ENCODE results near the gene RPS2.
"Not testable (repeated sequence)": the region's sequence is repeated elsewhere in the genome, so short reads cannot be mapped to it uniquely, and the experiment has no call there.

RPS2 gene

GRCh38 chr16:1968146-1968953 lies 3.7 kb upstream of the RPS2 start:
- Histone ChIP-seq H3K9me3 (ENCODE audit: control insufficient read depth, insufficient read depth, low read depth, low read length) (no peaks in the 10 kb centered on the region), H3K4me1 (ENCODE audit: control insufficient read depth, insufficient read depth, low read length) (peaks cover 11% of the 10 kb centered on the region), H3K4me3 (ENCODE audit: low read depth, low read length) (no peak overlapping the region)

DNA sequence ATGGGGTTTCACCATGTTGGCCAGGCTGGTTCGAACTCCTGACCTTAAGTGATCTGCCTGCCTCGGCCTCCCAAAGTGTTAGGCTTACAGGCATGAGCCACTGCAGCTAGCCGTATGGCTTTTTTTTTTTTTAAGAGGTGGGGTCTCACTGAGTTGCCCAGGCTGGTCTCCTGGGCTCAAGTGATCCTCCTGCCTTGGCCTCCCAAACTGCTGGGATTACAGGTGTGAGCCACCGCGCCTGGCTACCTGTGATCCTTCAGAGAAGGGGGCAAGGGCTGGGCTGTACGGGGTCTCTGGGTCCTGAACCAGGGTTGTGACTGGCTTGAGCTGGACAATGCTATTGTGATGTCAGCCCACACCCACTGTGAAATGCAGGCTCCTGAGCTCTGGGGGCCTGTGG lies 1.8 kb upstream of the RPS2 start, which contains the start of gene RNF151:
Gene RNF151, plus strand, starts transcription at position 397 of the 400 bp plus-strand sequence. CDS start 26 bp downstream, outside the sequence.
- H3K4me1 ChIP-seq (ENCODE audit: control insufficient read depth, insufficient read depth, low read length) = peaks cover 10% of the 10 kb centered on the region
- H3K27me3 ChIP-seq (ENCODE audit: control insufficient read depth, insufficient read depth, low read length) = no peaks in the 10 kb centered on the region
- H3K4me3 ChIP-seq (ENCODE audit: low read depth, low read length) = peak within 1 kb of the TSS; percentile 98
- H3K27ac ChIP-seq (ENCODE audit: low read depth, low read length) = no peak within 1 kb of the TSS
- peaks cover 27% of the 10 kb centered on the region for H3K36me3 ChIP-seq (ENCODE audit: control insufficient read depth, insufficient read depth, low read length)
- peak within 1 kb of the TSS; percentile 97 for H3K9ac ChIP-seq (ENCODE audit: low read length)
- H3K9me3 ChIP-seq (ENCODE audit: control insufficient read depth, insufficient read depth, low read depth, low read length) = no peaks in the 10 kb centered on the region

More at GRCh38 chr16:1968146-1968953, 3.7 kb upstream of the RPS2 start:
- Histone ChIP-seq H3K36me3 (ENCODE audit: control insufficient read depth, insufficient read depth, low read length) (peaks cover 9% of the 10 kb centered on the region), H3K27me3 (ENCODE audit: control insufficient read depth, insufficient read depth, low read length) (no peaks in the 10 kb centered on the region), H3K9ac (ENCODE audit: low read length) (no peak overlapping the region), H3K27ac (ENCODE audit: low read depth, low read length) (no peak overlapping the region)

DNA sequence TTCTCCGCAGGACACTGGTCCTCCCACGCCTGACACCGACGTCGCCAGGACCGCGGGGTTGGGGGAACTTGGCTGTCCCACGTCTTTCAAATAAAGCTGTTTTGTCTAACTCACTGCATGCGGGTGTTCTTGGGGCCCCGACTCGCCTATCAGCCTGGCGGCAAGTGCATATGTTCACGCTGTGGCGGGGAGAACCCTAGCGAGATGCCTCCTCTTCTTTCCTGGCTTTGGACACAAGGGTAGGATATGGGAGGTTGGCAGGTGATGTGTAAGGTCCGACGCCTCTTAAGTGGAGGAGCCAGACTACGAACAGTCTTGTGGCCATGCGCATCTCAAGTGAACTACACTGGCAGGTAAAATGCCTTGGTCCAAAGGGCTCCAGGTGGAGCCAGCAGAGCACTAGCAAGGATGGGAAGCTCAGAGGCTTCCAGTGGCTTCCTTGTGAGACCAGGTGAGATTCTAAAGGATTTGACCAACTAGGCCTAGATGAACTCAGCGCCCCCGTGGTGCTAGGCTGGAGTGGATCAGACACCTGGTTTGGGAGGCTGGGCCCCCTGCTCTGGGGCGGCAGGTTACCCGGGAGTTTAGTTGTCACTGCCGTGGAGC lies 873 bp upstream of the RPS2 start:
- Histone ChIP-seq H3K36me3 (ENCODE audit: control insufficient read depth, insufficient read depth, low read length) (peaks cover 32% of the 10 kb centered on the region), H3K4me3 (ENCODE audit: low read depth, low read length) (peak overlapping the region; percentile 98), H3K27me3 (ENCODE audit: control insufficient read depth, insufficient read depth, low read length) (no peaks in the 10 kb centered on the region), H3K27ac (ENCODE audit: low read depth, low read length) (peak overlapping the region; percentile 98; the same call in 1 of the 2 replicates), H3K4me1 (ENCODE audit: control insufficient read depth, insufficient read depth, low read length) (peaks cover 11% of the 10 kb centered on the region), H3K9ac (ENCODE audit: low read length) (peak overlapping the region; percentile 97), H3K9me3 (ENCODE audit: control insufficient read depth, insufficient read depth, low read depth, low read length) (no peaks in the 10 kb centered on the region)

GRCh38 chr16:1963806-1964505 lies 670 bp downstream of the RPS2 start:
- Histone ChIP-seq H3K27ac (ENCODE audit: low read depth, low read length) (peak overlapping the region; percentile 98), H3K4me3 (ENCODE audit: low read depth, low read length) (peak overlapping the region; percentile 98), H3K36me3 (ENCODE audit: control insufficient read depth, insufficient read depth, low read length) (peaks cover 32% of the 10 kb centered on the region), H3K27me3 (ENCODE audit: control insufficient read depth, insufficient read depth, low read length) (no peaks in the 10 kb centered on the region), H3K9ac (ENCODE audit: low read length) (peak overlapping the region; percentile 98), H3K4me1 (ENCODE audit: control insufficient read depth, insufficient read depth, low read length) (peaks cover 16% of the 10 kb centered on the region), H3K9me3 (ENCODE audit: control insufficient read depth, insufficient read depth, low read depth, low read length) (no peaks in the 10 kb centered on the region)

DNA sequence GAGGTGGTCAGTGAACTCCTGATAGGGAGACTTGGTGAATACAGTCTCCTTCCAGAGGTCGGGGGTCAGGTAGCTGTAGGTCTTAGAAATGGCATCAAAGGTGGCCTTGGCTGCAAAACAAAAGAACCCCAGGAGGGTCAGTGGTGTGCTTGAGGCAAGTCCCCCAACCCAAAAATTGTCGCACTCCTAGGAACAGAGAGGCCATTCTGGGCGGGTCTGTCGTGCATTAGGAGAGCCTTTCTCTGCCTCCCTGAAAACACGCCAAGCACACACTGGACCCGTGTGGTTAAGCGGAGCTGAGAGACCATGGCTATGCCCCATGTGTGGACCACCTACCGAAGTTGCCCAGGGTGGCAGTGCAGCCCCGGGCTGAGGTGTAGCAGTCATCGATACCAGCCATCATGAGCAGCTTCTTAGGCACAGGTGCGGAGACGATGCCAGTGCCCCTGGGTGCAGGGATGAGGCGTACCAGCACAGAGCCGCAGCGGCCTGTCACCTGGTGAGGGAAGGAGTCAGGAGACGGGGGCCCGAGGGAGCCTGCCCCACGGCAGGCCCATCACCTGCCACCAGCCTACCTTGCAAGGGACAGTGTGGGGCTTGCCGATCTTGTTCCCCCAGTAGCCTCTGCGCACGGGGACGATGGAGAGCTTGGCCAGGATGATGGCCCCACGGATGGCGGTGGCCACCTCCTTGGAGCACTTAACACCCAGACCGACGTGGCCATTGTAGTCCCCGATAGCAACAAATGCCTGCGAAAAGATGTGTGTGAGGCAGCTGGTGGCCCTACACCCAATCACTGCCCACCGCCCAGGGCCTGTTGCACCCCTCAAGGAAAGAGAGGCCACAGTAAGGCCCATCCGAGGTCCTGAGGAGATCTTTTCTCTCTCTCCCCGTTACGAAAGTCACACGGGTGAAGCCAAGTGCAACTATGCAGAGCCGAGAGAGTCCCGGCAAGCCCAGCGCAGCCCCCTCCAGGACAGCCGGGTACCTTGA lies 2.2 kb downstream of the RPS2 start:
- H3K36me3 ChIP-seq (ENCODE audit: control insufficient read depth, insufficient read depth, low read length) = peaks cover 32% of the 10 kb centered on the region
- H3K4me3 ChIP-seq (ENCODE audit: low read depth, low read length) = peak overlapping the region; percentile 98
- H3K4me1 ChIP-seq (ENCODE audit: control insufficient read depth, insufficient read depth, low read length) = peaks cover 20% of the 10 kb centered on the region
- not testable (repeated sequence) for H3K27ac ChIP-seq (ENCODE audit: low read depth, low read length); H3K9me3 ChIP-seq (ENCODE audit: control insufficient read depth, insufficient read depth, low read depth, low read length); H3K27me3 ChIP-seq (ENCODE audit: control insufficient read depth, insufficient read depth, low read length)
- peak overlapping the region; percentile 98 for H3K9ac ChIP-seq (ENCODE audit: low read length)

GRCh38 chr16:1961651-1962067 lies 3.0 kb downstream of the RPS2 start:
- H3K4me3 ChIP-seq (ENCODE audit: low read depth, low read length) = peak overlapping the region; percentile 6; the same call in 1 of the 2 replicates
- H3K27ac ChIP-seq (ENCODE audit: low read depth, low read length) = no peak overlapping the region
- H3K36me3 ChIP-seq (ENCODE audit: control insufficient read depth, insufficient read depth, low read length) = peaks cover 32% of the 10 kb centered on the region
- H3K9me3 ChIP-seq (ENCODE audit: control insufficient read depth, insufficient read depth, low read depth, low read length) = no peaks in the 10 kb centered on the region
- H3K9ac ChIP-seq (ENCODE audit: low read length) = no peak overlapping the region
- H3K4me1 ChIP-seq (ENCODE audit: control insufficient read depth, insufficient read depth, low read length) = peaks cover 20% of the 10 kb centered on the region
- H3K27me3 ChIP-seq (ENCODE audit: control insufficient read depth, insufficient read depth, low read length) = no peaks in the 10 kb centered on the region

GRCh38 chr16:1960665-1961630 lies 3.7 kb downstream of the RPS2 start:
- Histone ChIP-seq H3K4me3 (ENCODE audit: low read depth, low read length) (peak overlapping the region; percentile 98), H3K9ac (ENCODE audit: low read length) (peak overlapping the region; percentile 88), H3K27me3 (ENCODE audit: control insufficient read depth, insufficient read depth, low read length) (no peaks in the 10 kb centered on the region), H3K9me3 (ENCODE audit: control insufficient read depth, insufficient read depth, low read depth, low read length) (no peaks in the 10 kb centered on the region), H3K36me3 (ENCODE audit: control insufficient read depth, insufficient read depth, low read length) (peaks cover 32% of the 10 kb centered on the region), H3K27ac (ENCODE audit: low read depth, low read length) (no peak overlapping the region; the same call in 1 of the 2 replicates), H3K4me1 (ENCODE audit: control insufficient read depth, insufficient read depth, low read length) (peaks cover 20% of the 10 kb centered on the region)

DNA sequence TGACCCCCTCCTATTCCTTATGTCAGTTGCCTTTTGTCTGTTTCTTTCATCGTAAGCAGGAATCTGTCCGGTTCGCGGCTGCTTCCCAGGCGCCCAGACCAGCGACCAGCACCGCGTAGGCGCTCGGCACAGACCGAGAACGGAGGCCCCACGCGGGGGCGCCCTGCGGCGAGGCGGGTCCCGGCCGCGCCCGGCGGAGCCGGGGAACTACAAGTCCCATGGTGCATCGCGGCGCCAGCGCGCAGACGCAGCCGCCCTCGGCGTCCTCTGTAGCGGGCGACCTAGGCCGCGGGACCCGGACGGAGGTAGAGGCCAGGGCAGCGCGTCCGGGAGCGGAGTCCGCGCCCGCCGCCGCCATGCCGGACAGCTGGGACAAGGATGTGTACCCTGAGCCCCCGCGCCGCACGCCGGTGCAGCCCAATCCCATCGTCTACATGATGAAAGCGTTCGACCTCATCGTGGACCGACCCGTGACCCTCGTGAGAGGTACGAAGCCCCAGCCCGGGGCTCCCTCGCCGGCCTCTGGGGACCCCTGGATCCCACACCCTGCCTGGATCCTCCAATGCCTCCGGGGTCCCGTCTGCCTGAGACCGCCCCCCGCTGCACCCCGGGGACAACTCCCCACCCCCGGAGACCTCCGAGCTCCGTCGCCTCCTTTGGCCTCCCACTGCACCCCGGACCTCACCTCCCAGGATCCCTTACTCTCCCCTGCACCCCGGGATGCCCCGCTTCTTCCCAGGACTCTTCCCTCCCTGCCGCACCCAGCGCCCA lies 5.2 kb downstream of the RPS2 start, which contains the start of gene NDUFB10:
Gene NDUFB10, plus strand, starts transcription at position 270 of the 771 bp plus-strand sequence. Its CDS starts 87 bp downstream, at position 357.
- Histone ChIP-seq H3K36me3 (ENCODE audit: control insufficient read depth, insufficient read depth, low read length) (peaks cover 32% of the 10 kb centered on the region), H3K27ac (ENCODE audit: low read depth, low read length) (peak within 1 kb of the TSS; percentile 88), H3K4me1 (ENCODE audit: control insufficient read depth, insufficient read depth, low read length) (peaks cover 15% of the 10 kb centered on the region), H3K27me3 (ENCODE audit: control insufficient read depth, insufficient read depth, low read length) (no peaks in the 10 kb centered on the region), H3K9ac (ENCODE audit: low read length) (peak within 1 kb of the TSS; percentile 88), H3K4me3 (ENCODE audit: low read depth, low read length) (peak within 1 kb of the TSS; percentile 98), H3K9me3 (ENCODE audit: control insufficient read depth, insufficient read depth, low read depth, low read length) (no peaks in the 10 kb centered on the region)

- Histone ChIP-seq H3K9ac (ENCODE audit: low read length) (peak overlapping the region; percentile 21), H3K9me3 (ENCODE audit: control insufficient read depth, insufficient read depth, low read depth, low read length) (no peaks in the 10 kb centered on the region), H3K27me3 (ENCODE audit: control insufficient read depth, insufficient read depth, low read length) (no peaks in the 10 kb centered on the region), H3K36me3 (ENCODE audit: control insufficient read depth, insufficient read depth, low read length) (peaks cover 28% of the 10 kb centered on the region), H3K4me1 (ENCODE audit: control insufficient read depth, insufficient read depth, low read length) (peaks cover 15% of the 10 kb centered on the region), H3K4me3 (ENCODE audit: low read depth, low read length) (peak overlapping the region; percentile 98), H3K27ac (ENCODE audit: low read depth, low read length) (no peak overlapping the region)
These were observed 5.8 kb downstream of the RPS2 start for GRCh38 chr16:1958715-1959268.
